Chondrocyte (in vitro differentiated cells): ENCODE results near the gene NISCH. TPM values are rescaled to one million over a fixed set of nuclear protein-coding genes. Genes with fewer than 3 reads are reported as not detected.

ENCODE experiments used
- DNase-seq: peaks from one replicate; pipeline ENCODE4 v3.0.0; 2021; ENCODE audit warnings: mixed read lengths, low spot score
- H3K27ac Mint-ChIP-seq: one replicate; pipeline ENCODE4 v1.8.0; 2021; ENCODE audit warnings: mild to moderate bottlenecking, moderate library complexity, mixed read lengths; ENCODE audit not compliant: unreplicated experiment
- H3K27me3 Mint-ChIP-seq: 2 replicates; pipeline ENCODE4 v1.8.0; 2021; ENCODE audit warnings: low read depth, mixed read lengths
- H3K36me3 Mint-ChIP-seq: 2 replicates; pipeline ENCODE4 v1.8.0; 2021; ENCODE audit warnings: low read depth, mixed read lengths
- H3K4me1 Mint-ChIP-seq: 2 replicates; pipeline ENCODE4 v1.8.0; 2021; ENCODE audit warnings: low read depth, mild to moderate bottlenecking, mixed read lengths
- H3K4me3 Mint-ChIP-seq: one replicate; pipeline ENCODE4 v1.8.0; 2021; ENCODE audit warnings: mild to moderate bottlenecking, moderate library complexity, mixed read lengths; ENCODE audit not compliant: unreplicated experiment
- H3K9me3 Mint-ChIP-seq: 2 replicates; pipeline ENCODE4 v1.8.0; 2021; ENCODE audit warnings: low read depth, mixed read lengths
- total RNA-seq: library from RNA; stranded (reverse); gene quantifications from 3 replicates; pipeline ENCODE4 v1.2.1, GENCODE V29; 2021
- TF ChIP-seq, protein P1 (sequence below): fragments of 200-600 bp; sonication (generic); IDR thresholded peaks from 2 replicates; pipeline ENCODE4 v1.5.0; 2021; ENCODE audit warnings: antibody characterized with exemption, mild to moderate bottlenecking, moderate library complexity

Gene NISCH
- total RNA-seq, 1 donor from 2014 or later, result 101 TPM

- DNase-seq, result no peak
- no peaks in the 10 kb centered on the region for H3K9me3 Mint-ChIP-seq
These were observed 47.5 kb downstream of the NISCH start for GRCh38 chr3:52502808-52503350.

DNA sequence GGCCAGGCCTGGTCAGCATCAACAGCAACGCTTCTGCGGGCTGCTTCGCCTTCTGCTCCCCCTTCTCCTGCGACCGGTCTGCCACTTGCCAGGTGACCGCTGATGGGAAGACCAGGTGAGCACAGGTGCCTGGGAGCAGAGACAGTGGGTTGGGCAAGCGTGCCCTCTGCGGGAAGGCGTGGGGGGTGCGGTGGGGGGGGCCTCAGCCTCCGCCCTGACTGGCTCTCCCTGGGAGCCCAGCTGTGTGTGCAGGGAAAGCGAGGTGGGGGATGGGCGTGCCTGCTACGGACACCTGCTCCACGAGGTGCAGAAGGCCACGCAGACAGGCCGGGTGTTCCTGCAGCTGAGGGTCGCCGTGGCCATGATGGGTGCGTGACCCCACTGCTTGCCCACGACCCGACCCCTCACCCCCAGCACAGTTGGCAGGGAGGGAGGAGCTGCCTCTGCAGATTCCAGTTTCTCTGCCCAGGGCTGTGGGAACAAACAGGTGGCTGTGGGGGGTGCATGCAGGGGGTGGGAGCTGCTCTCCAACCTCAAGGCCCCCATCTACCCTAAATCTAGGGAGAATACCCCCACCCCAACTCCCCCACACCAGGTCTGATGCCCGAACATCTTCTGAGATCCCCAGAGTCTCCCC, 48.5 kb downstream of the NISCH start:
- TF ChIP-seq, protein P1, sequence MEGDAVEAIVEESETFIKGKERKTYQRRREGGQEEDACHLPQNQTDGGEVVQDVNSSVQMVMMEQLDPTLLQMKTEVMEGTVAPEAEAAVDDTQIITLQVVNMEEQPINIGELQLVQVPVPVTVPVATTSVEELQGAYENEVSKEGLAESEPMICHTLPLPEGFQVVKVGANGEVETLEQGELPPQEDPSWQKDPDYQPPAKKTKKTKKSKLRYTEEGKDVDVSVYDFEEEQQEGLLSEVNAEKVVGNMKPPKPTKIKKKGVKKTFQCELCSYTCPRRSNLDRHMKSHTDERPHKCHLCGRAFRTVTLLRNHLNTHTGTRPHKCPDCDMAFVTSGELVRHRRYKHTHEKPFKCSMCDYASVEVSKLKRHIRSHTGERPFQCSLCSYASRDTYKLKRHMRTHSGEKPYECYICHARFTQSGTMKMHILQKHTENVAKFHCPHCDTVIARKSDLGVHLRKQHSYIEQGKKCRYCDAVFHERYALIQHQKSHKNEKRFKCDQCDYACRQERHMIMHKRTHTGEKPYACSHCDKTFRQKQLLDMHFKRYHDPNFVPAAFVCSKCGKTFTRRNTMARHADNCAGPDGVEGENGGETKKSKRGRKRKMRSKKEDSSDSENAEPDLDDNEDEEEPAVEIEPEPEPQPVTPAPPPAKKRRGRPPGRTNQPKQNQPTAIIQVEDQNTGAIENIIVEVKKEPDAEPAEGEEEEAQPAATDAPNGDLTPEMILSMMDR, result no peak
- no peaks in the 10 kb centered on the region for H3K9me3 Mint-ChIP-seq
- H3K4me1 Mint-ChIP-seq, result peaks cover 5% of the 10 kb centered on the region
- no peaks in the 10 kb centered on the region for H3K36me3 Mint-ChIP-seq
- no peak overlapping the region for H3K4me3 Mint-ChIP-seq
- H3K27me3 Mint-ChIP-seq, result no peaks in the 10 kb centered on the region
- DNase-seq, result no peak
- H3K27ac Mint-ChIP-seq, result no peak overlapping the region

More at GRCh38 chr3:52502808-52503350, 47.5 kb downstream of the NISCH start:
- no peak overlapping the region for H3K27ac Mint-ChIP-seq
- no peaks in the 10 kb centered on the region for H3K27me3 Mint-ChIP-seq
- TF ChIP-seq, protein P1, result no peak
- no peaks in the 10 kb centered on the region for H3K36me3 Mint-ChIP-seq
- H3K4me3 Mint-ChIP-seq, result no peak overlapping the region
- H3K4me1 Mint-ChIP-seq, result peaks cover 5% of the 10 kb centered on the region

- H3K27me3 Mint-ChIP-seq, result no peaks in the 10 kb centered on the region
- no peak overlapping the region for H3K4me3 Mint-ChIP-seq
- no peak for DNase-seq
- H3K9me3 Mint-ChIP-seq, result no peaks in the 10 kb centered on the region
- H3K27ac Mint-ChIP-seq, result no peak overlapping the region
- H3K36me3 Mint-ChIP-seq, result no peaks in the 10 kb centered on the region
- TF ChIP-seq, protein P1, result no peak
- peaks cover 5% of the 10 kb centered on the region for H3K4me1 Mint-ChIP-seq
These were observed 49.6 kb downstream of the NISCH start for GRCh38 chr3:52504977-52505376.

DNA sequence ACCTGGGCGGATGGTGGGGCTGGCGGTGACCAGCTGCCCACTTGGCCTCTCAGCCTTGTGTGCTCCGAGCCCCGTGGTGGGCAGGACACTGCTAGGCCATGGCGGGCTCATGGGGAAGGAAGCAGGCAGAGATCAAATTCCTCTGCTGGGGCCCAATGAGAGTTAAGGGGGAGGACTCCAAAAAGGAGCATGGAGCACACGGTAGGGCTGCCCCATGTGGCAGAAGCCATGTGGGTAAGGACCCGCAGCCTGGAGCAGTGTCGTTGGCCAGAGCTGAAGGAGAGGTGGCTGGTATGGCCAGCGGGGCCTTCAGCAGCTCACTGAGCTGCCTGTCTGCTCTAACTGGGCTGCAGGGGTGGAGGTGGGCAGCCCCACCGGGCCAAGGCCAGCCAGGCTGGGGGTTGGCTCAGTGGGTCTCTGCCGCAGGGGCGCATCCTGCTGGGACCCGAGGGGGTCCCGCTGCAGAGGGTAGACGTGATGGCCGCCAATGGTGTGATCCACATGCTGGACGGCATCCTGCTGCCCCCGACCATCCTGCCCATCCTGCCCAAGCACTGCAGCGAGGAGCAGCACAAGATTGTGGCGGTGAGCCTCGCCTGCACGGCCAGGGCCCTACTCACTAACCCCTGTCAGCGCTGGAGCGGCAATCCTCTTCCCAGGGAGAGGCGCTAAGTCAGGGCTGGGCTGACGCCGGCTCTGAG, 51.0 kb downstream of the NISCH start:
- no peaks in the 10 kb centered on the region for H3K27me3 Mint-ChIP-seq
- TF ChIP-seq, protein P1, result no peak
- no peak overlapping the region for H3K27ac Mint-ChIP-seq
- H3K4me3 Mint-ChIP-seq, result no peak overlapping the region
- H3K36me3 Mint-ChIP-seq, result no peaks in the 10 kb centered on the region
- peaks cover 5% of the 10 kb centered on the region for H3K4me1 Mint-ChIP-seq
- H3K9me3 Mint-ChIP-seq, result no peaks in the 10 kb centered on the region
- DNase-seq, result no peak

DNA sequence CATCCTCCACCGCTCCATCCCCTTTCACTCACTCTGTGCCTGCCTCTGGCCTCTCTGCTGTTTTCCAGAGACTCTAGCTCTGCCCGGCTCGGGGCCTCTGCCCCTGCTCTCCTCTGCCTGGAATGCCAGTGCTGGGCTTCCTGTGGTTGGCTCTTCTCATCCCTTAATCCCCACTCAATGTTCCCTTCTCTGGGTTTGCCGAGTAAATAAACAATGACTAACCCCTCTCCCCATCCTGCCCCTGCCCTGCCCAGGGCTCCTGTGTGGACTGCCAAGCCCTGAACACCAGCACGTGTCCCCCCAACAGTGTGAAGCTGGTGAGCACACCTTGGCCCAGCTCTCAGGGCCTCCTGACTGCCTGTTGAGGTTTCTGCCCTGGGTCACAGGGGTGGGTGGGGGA, 52.0 kb downstream of the NISCH start:
- Mint-ChIP-seq H3K4me1 (peaks cover 5% of the 10 kb centered on the region), H3K27me3 (peaks cover 3% of the 10 kb centered on the region), H3K36me3 (no peaks in the 10 kb centered on the region), H3K27ac (peak overlapping the region; percentile 4), H3K4me3 (no peak overlapping the region), H3K9me3 (no peaks in the 10 kb centered on the region)
- TF ChIP-seq, protein P1, result no peak
- DNase-seq, result no peak
